Stimulated activated naive CD4-positive, alpha-beta T cell treated with Interleukin-2 at 50 U/mL for 16 hours (primary cell): ENCODE results near the gene CHST3.
A peak's percentile ranks its signal among the peaks of the same experiment; 100 is the strongest.

ENCODE experiments used
- DNase-seq: peaks from one replicate; lab custom pipeline; 2025; lab: John Stamatoyannopoulos, UW

The CHST3 gene

DNA sequence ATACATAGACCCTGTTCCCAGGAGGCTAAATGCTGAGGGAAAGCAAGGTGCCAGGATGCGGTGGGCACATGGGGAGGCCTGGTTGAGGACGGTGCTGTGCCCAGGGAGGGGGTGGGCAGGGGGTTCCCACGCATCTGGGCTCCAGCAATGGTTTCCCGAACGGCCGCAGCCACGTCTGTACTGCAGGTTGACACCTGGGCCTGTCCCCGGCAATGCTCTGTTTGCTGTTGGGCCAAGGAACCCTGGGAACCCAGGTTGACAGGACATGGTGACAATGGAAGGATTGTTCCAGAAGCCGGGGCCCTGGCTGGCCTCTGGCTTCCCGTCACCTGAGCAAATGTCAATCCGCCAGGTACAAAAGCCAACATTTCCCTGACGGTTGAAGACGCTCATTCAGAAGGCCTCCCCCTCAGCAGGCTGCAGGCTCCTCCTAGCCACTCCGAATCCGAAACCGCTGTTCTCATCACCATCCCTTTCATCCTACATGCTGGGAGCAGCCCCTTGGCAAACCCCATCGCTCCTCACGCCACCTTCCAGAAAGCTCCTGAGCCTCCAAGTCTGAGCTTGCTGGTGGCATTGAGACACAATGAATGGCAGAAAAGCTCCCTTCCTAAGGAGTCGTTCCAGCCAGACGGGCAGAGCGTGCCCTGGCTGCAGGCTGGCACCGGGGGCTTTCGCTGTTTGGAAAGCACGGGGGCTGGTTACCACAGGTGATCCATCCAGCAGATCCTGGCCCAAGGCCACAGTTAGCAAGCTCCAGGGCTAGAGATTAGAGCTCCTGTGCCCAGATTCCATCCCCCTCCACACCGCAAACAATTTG lies 92.9 kb downstream of the CHST3 start:
- DNase-seq, result no peak

DNA sequence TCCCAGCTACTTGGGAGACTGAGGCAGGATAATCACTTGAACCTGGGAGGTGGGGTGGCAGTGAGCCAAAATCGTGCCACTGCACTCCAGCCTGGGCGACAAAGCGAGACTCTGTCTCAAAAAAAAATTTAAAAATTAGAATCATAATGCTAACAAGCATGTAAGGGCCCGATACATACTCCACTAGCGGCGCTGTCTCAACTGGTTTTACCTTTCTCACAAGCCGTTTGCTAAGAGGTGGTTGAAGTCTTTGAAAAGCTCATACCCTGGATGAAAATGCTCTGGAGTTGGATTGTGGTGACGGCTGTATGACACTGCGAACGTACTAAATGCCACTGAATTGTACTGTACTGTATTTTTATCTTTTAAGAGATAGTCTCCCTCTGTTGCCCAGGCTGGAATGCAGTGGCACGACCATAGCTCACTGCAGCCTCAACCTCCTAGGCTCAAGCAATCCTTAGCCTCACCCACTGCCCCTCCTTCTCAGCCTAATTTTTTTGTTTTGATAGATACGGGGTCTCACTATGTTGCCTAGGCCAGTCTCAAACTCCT lies 94.2 kb downstream of the CHST3 start:
- DNase-seq, result no peak

DNA sequence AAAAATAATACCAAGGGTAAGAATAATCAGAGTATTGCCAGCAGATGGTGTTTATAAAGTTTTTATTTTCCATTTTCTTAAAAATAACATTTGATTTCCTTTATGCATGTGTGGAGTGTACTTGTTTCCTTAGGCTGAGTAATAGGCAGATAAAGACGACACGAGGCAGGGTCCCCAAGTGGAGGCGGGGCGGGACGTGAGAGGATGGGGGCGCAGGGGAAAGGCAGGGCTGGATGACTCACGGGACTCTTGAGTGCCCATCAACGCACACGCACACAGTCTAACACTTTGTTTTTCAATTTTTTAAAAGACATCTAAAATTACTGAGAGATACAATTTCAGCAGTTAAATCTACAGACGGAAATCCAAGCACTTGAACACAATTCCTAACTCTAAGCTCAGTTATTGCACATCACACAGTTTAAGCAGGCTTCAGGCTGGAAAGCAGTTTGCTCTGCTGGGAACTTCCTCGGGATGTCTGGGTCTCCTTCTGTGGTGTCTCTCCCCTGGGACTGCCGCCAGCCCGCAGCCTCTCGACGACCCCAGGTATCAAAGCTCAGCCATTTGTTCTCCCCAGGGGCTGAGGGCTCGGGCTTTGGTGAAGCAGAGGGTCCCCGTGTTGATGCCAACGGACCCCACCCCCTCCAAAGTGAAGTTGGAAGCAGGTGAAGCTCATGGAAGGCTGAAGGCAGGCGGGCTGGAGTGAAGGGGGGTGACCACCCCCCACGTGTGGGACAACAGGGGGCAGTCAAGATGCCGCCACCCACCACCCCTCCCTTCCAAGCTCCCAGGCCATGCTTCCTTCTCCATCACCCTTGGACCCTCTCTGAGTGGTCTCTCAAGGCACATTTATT lies 95.0 kb downstream of the CHST3 start:
- peak; percentile 30 for DNase-seq

DNA sequence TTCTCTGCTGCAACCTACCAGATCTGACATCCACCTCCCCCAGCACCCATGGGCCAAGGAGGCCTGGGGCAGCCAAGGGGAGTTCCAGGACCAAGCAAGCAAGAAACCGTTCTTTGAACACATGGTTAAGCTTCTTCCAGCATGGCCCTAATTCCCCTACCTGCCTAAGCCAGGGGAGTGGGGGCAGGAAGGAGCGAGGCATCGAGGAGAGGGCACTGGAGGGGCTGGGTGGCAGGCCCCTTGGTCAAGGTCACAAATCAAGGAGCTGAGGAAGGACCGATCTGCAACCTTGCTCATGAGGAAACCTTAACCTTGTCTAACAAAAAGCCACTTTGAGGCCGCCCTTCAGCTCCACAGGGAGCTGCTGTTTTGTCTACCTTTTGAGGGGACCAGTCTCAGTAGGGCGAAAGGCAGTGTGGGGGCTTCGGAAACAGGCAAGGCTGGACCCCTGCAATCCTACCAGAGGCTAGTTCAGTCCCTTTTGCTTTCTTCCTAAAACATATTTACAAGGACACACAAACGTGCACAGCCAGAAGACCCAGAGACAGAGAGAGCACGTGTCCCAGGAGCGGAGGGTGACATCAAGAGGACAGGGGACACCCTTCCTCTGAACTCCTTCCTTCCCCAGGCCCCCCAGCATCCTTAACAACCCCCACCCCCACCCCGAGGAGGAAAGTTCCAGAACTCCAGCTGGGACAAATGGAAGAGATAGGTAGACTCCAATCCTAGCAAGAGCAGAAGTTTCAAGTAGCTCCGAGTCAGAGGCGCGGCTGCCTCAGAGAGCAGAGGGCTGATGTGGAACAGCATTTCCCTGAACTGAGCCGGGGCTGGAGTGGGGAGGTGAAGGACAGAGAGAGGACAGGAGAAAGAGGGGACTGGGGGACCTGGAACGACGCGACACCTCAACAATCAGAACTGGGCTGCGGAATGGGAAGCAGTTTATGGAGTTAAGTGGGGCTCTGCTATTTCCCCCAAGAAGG lies 95.9 kb downstream of the CHST3 start:
- DNase-seq, result no peak

DNA sequence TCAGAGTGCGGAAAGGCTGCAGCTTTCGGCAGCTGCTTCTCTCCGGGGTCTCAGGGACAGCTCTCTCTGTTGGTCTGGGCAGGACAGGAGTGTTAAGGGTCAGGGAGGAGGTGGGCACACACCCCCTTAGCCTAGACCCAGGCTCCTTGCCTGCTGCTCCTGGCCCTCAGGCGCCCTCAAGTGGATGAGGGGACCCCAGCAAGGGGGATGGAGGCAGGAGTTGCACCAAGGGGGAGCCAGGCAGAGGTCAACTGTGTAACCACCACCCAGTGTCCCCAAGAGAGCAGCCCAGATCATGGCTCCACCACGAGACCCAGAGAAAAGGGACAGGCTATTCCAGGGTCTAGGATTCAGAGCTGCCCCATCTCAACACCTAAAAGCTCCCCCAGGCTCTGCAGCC lies 97.3 kb downstream of the CHST3 start:
- no peak for DNase-seq

DNA sequence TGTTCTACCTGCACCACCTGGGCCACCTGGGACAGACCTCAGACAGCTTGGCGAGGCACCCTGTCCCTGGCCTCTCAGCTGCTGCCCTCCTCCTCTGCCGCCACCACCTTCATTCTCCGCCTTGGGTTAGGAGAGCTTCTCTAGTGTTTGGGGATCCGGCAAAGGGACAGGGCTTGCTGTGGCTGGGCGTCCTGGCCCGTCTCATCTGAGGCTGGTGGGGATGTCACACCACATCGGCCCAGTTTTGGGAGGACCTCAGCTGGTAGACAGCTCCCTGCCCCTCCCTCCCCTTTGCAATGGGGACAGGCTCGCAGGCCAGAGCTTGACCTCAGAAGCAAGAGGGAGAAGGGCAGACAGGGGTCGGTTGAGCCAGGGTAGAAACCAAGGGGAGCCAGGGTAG lies 97.7 kb downstream of the CHST3 start:
- DNase-seq, result no peak

DNA sequence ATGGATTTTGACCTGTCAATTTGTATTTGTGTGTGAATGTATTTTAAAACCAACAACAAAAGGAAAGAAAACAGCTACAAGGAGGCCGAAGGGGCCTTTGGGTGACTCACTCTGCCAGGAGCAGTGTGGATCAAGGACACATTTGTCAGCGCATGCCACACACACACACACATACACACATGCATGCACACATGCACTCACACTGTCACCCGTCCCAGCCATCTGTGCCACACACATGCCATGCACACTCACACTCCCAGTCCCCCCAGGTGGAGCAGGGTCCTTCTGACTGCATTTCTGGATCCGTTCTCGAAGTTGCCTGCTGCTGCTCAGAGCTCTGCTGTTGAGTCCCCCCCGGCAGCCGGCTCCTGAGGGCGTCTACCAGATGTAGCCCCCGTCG lies 98.2 kb downstream of the CHST3 start:
- DNase-seq, result no peak
